Stimulated activated naive CD4-positive, alpha-beta T cell treated with Interleukin-2 at 50 U/mL for 16 hours (primary cell): ENCODE results near the gene GOLGA8G.
"Not testable (repeated sequence)": the region's sequence is repeated elsewhere in the genome, so short reads cannot be mapped to it uniquely, and the experiment has no call there.

Experiments used
- DNase-seq: peaks from one replicate; lab custom pipeline; 2025; lab: John Stamatoyannopoulos, UW

Gene GOLGA8G, protein sequence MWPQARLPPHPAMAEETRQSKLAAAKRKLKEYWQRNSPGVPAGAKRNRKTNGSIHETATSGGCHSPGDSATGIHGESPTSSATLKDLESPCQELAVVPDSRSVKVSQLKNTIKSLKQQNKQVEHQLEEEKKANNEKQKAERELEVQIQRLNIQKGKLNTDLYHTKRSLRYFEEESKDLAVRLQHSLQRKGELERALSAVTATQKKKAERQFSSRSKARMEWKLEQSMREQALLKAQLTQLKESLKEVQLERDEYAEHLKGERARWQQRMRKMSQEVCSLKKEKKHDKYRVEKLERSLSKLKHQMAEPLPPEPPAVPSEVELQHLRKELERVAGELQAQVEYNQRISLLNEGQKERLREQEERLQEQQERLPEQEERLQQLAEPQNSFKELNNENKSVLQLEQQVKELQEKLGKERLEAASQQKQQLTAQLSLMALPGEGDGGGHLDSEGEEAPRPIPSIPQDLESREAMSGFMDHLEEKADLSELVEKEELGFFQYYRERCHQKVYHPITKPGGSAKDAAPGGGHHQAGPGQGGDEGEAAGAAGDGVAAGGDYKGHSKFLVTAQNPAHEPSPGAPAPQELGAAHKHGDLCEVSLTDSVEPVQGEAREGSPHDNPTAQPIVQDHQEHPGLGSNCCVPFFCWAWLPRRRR

DNA sequence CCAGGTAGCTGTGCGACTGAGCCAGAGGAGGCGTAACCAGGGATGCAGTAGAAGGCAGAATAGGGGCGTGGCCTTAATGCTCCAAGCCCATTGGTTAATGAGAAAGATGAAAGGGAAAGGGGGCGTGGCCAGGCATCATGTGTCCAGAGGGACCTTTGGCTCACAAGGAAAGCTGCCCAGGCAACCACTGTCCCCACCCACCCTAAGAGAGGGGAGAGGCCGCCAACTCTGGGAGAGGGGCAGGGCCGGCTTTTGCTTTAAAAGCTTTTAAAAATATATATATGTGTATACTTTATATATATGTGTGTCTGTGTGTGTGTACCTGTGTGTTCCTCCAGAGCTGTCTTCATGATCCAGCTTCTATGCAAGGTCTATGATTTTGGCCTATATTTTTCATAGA, at the start of gene GOLGA8G:
GOLGA8G (minus strand) TSS at position 18 of the 400 bp plus-strand sequence. CDS start 62 bp downstream, outside the sequence.
- not testable (repeated sequence) for DNase-seq

DNA sequence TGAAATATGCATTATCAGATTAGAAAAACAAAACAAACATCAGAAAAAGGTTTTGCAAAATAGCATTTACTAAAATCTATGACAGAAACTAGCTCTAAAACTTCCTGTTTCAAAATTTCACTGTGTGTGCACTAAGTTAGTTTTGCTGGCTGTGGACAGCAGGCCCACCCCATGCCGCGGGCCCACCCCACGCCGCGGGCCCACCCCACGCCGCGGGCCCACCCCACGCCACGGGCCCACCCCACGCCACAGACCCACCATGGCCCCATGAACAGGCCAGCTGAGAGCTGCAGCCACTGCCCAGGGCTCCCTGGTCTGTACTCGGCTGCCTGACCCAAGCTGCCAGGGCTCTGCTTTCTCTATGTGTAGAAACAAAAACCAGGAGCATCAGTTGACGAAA, 40.6 kb upstream of the GOLGA8G start:
- DNase-seq: not testable (repeated sequence)

DNA sequence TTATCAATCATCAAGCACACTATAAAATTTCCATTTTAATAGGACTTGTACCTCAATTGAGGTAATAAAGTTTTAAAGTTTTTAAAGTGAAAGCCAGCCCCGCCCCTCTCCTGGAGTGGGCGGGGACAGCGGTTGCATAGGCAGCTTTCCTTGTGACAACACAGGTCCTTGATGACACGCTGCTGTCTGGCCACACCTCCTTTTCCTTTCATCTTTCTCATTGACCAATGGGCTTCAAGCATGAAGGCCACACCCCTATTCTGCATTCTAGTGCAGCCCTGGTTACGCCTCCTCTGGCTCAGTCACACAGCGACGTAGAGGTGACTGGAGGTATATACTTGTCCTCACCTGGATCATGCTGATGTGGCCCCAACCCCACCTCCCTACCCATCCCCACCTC, 20.5 kb upstream of the GOLGA8G start, which contains the start of gene GOLGA6L25:
GOLGA6L25 (plus strand) TSS at position 301 of the 400 bp plus-strand sequence; CDS start at position 362, 61 bp downstream.
- DNase-seq: not testable (repeated sequence)

DNA sequence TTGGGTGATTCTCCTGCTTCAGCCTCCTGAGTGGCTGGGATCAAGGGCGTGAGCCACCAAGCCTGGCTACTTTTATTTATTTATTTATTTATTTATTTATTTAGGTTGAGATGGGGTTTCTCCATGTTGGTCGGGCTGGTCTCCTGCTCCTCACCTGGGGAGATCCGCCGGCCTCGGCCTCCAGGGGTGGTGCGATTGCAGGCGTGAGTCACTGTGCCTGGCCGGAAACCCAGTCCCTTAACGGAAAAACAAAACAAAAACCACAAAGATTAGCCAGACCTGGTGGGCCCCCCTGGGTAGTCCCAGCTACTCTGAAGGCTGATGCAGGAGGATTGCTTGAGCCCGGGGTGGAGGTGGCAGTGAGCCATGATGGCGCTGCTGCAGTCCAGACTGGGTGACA, 17.6 kb downstream of the GOLGA8G start:
- not testable (repeated sequence) for DNase-seq

DNA sequence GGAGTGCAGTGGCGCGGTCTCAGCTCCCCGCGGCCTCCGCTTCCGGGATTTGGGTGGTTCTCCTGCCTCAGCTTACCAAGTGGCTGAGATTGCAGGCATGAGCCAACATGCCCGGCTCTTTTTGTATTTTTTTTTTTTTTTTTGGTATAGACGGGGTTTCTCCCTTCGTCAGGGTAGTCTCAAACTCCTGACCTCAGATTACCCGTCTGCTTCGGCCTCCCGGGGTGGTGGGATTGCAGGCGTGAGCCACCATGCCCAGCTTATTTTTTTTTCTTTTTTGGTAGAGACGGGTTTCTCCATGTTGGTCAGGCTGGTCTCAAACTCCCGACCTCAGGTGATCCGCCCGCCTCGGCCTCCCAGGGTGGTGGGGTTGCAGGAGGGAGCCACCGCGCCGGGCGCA, 18.6 kb downstream of the GOLGA8G start:
- not testable (repeated sequence) for DNase-seq

DNA sequence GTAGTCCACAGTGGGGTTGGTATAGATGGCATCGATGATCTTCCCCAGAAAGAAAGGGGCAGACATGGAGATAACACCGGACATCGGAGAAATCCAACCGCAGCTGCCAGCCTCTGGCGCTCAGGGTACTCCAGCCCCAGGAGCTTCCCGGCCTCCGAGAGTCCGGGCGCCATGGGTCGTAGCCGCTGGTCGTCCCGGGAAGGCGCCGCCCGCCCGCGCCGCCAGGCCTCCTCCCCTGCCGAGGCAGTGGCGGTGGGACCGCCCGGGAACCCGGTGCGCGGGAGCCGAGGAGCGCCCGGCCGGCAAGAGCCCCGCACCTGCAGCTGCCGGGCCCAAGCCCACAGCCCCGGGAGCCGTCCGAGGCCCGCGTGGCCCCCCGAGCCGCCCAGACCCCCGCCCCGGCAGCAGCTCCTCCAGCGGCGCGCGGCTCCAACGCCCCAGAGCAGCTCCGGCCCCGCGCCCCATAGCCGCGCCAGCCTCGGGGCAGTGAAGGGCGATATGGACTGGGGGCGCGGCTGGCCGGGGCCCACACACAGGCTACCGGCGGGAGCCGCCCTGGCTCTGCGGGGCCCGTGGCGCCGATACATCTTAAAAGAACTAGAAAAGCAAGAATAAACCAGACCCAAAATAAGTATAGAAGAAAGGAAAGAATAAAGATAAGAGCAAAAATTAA, 24.4 kb downstream of the GOLGA8G start:
- not testable (repeated sequence) for DNase-seq

DNA sequence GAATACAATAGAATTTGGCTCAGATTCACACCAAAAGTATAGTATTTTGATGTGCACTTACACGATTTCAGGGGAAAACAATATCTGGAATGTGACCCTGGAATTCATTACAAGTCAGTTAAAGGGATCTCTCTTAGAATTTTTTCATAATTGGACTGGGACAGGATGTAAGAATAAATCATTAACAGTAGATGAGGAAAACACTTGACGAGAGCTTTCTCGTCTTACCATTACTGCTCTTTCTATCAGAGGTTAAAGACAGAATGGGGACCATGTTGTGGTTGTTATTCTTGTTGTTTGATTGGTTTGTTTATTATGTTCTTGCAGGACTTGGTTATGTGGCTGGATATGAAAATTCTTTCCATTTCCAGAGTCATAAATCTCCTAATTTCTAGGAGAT, 51.4 kb downstream of the GOLGA8G start:
- not testable (repeated sequence) for DNase-seq
